ENCODE measurements around the gene CYP21A2. TPM values are rescaled to one million over a fixed set of nuclear protein-coding genes. Genes with fewer than 3 reads are reported as not detected.
"Not testable (repeated sequence)": the region's sequence is repeated elsewhere in the genome, so short reads cannot be mapped to it uniquely, and the experiment has no call there.

Gene CYP21A2
- polyA plus RNA-seq, 3 donors = 0.24 to 1.0 (median 0.29) TPM

GRCh38 chr6:32014547-32014946, 23.7 kb upstream of the CYP21A2 start, which contains the start of gene C4B:
C4B (plus strand) TSS chr6:32014795; CDS start chr6:32014846, 51 bp downstream.
- DNase-seq (ENCODE audit: extremely low read depth in 1 of 11, low read depth in 9 of 11, low spot score in 4 of 11) = not testable (repeated sequence)

GRCh38 chr6:32022100-32022499, 16.1 kb upstream of the CYP21A2 start:
- not testable (repeated sequence) for DNase-seq (ENCODE audit: extremely low read depth in 1 of 11, low read depth in 9 of 11, low spot score in 4 of 11)

- not testable (repeated sequence) for DNase-seq (ENCODE audit: extremely low read depth in 1 of 11, low read depth in 9 of 11, low spot score in 4 of 11)
These were observed 9.6 kb upstream of the CYP21A2 start for GRCh38 chr6:32028631-32029030.

- DNase-seq (ENCODE audit: extremely low read depth in 1 of 11, low read depth in 9 of 11, low spot score in 4 of 11) = not testable (repeated sequence)
These were observed 8.7 kb upstream of the CYP21A2 start for GRCh38 chr6:32029553-32029952.

- not testable (repeated sequence) for DNase-seq (ENCODE audit: extremely low read depth in 1 of 11, low read depth in 9 of 11, low spot score in 4 of 11)
These were observed 2.8 kb upstream of the CYP21A2 start for GRCh38 chr6:32035283-32036013.

- DNase-seq (ENCODE audit: extremely low read depth in 1 of 11, low read depth in 9 of 11, low spot score in 4 of 11) = not testable (repeated sequence)
These were observed 1.1 kb upstream of the CYP21A2 start for GRCh38 chr6:32037136-32037535.

- not testable (repeated sequence) for DNase-seq (ENCODE audit: extremely low read depth in 1 of 11, low read depth in 9 of 11, low spot score in 4 of 11)
These were observed 663 bp downstream of the CYP21A2 start for GRCh38 chr6:32038878-32039277.

- DNase-seq (ENCODE audit: extremely low read depth in 1 of 11, low read depth in 9 of 11, low spot score in 4 of 11) = not testable (repeated sequence)
These were observed 1.4 kb downstream of the CYP21A2 start for GRCh38 chr6:32039321-32040274.

GRCh38 chr6:32040299-32041049, 2.3 kb downstream of the CYP21A2 start:
- DNase-seq (ENCODE audit: extremely low read depth in 1 of 11, low read depth in 9 of 11, low spot score in 4 of 11) = not testable (repeated sequence)

GRCh38 chr6:32041050-32041321, 2.8 kb downstream of the CYP21A2 start:
- not testable (repeated sequence) for DNase-seq (ENCODE audit: extremely low read depth in 1 of 11, low read depth in 9 of 11, low spot score in 4 of 11)

- DNase-seq (ENCODE audit: extremely low read depth in 1 of 11, low read depth in 9 of 11, low spot score in 4 of 11) = not testable (repeated sequence)
These were observed 3.2 kb downstream of the CYP21A2 start for GRCh38 chr6:32041385-32041784.

GRCh38 chr6:32042276-32042675, 4.1 kb downstream of the CYP21A2 start:
- DNase-seq (ENCODE audit: extremely low read depth in 1 of 11, low read depth in 9 of 11, low spot score in 4 of 11) = not testable (repeated sequence)

- not testable (repeated sequence) for DNase-seq (ENCODE audit: extremely low read depth in 1 of 11, low read depth in 9 of 11, low spot score in 4 of 11)
These were observed 5.6 kb downstream of the CYP21A2 start for GRCh38 chr6:32043589-32044380.

GRCh38 chr6:32044916-32045315, 6.7 kb downstream of the CYP21A2 start:
- not testable (repeated sequence) for DNase-seq (ENCODE audit: extremely low read depth in 1 of 11, low read depth in 9 of 11, low spot score in 4 of 11)

- no peak for DNase-seq (ENCODE audit: extremely low read depth in 1 of 11, low read depth in 9 of 11, low spot score in 4 of 11)
These were observed 7.7 kb downstream of the CYP21A2 start for GRCh38 chr6:32045811-32046449.

GRCh38 chr6:32046450-32047083, 8.4 kb downstream of the CYP21A2 start:
- DNase-seq (ENCODE audit: extremely low read depth in 1 of 11, low read depth in 9 of 11, low spot score in 4 of 11) = no peak

- no peak for DNase-seq (ENCODE audit: extremely low read depth in 1 of 11, low read depth in 9 of 11, low spot score in 4 of 11)
These were observed 8.9 kb downstream of the CYP21A2 start for GRCh38 chr6:32047084-32047478.

- no peak for DNase-seq (ENCODE audit: extremely low read depth in 1 of 11, low read depth in 9 of 11, low spot score in 4 of 11)
These were observed 9.3 kb downstream of the CYP21A2 start for GRCh38 chr6:32047539-32047854.
